ENCODE measurements around the gene BICRA. TPM values are rescaled to one million over a fixed set of nuclear protein-coding genes. Genes with fewer than 3 reads are reported as not detected.
"Not testable (repeated sequence)": the region's sequence is repeated elsewhere in the genome, so short reads cannot be mapped to it uniquely, and the experiment has no call there.

The BICRA gene
- total RNA-seq, 1 donor from 2014 or later = 18.3 TPM

- ATAC-seq (no peak), DNase-seq (no peak)
- intact Hi-C loops (cut with DNase I) = no loop called here
- Histone ChIP-seq H3K4me3 (no peak overlapping the region), H3K27ac (no peak overlapping the region), H3K36me3 (no peaks in the 10 kb centered on the region), H3K9me3 (peaks cover 6% of the 10 kb centered on the region), H3K4me1 (no peaks in the 10 kb centered on the region), H3K27me3 (ENCODE audit: low read depth) (no peaks in the 10 kb centered on the region)
- TF ChIP-seq CTCF (IDR thresholded peaks at IDR 0.05) = no peak
Observed at GRCh38 chr19:47587295-47587694, 21.6 kb upstream of the BICRA start.

GRCh38 chr19:47589824-47590223 is 19.1 kb upstream of the BICRA start:
- no peaks in the 10 kb centered on the region for H3K36me3 ChIP-seq
- H3K4me1 ChIP-seq = no peaks in the 10 kb centered on the region
- peaks cover 6% of the 10 kb centered on the region for H3K9me3 ChIP-seq
- DNase-seq (no peak), ATAC-seq (no peak)
- no peak for TF ChIP-seq CTCF (IDR thresholded peaks at IDR 0.05)
- H3K4me3 ChIP-seq = no peak overlapping the region
- intact Hi-C loops (cut with DNase I) = no loop called here
- no peak overlapping the region for H3K27ac ChIP-seq
- no peaks in the 10 kb centered on the region for H3K27me3 ChIP-seq (ENCODE audit: low read depth)

GRCh38 chr19:47593860-47594259 is 15.1 kb upstream of the BICRA start:
- no peak for ATAC-seq
- Histone ChIP-seq H3K4me1 (peaks cover 8% of the 10 kb centered on the region), H3K36me3 (no peaks in the 10 kb centered on the region), H3K27me3 (ENCODE audit: low read depth) (no peaks in the 10 kb centered on the region), H3K27ac (no peak overlapping the region), H3K9me3 (no peaks in the 10 kb centered on the region), H3K4me3 (no peak overlapping the region)
- no peak for TF ChIP-seq CTCF (IDR thresholded peaks at IDR 0.05)
- DNase-seq = no peak
- intact Hi-C loops (cut with DNase I) = no loop called here

GRCh38 chr19:47595944-47596343 is 13.0 kb upstream of the BICRA start:
- no peaks in the 10 kb centered on the region for H3K9me3 ChIP-seq
- TF ChIP-seq CTCF (IDR thresholded peaks at IDR 0.05) = no peak
- ATAC-seq (no peak), DNase-seq (no peak)
- no peak overlapping the region for H3K27ac ChIP-seq
- no peaks in the 10 kb centered on the region for H3K36me3 ChIP-seq
- no peaks in the 10 kb centered on the region for H3K27me3 ChIP-seq (ENCODE audit: low read depth)
- intact Hi-C loops (cut with DNase I) = no loop called here
- peaks cover 22% of the 10 kb centered on the region for H3K4me1 ChIP-seq
- no peak overlapping the region for H3K4me3 ChIP-seq

- Histone ChIP-seq H3K27ac (peak overlapping the region; percentile 87), H3K27me3 (ENCODE audit: low read depth) (no peaks in the 10 kb centered on the region), H3K36me3 (no peaks in the 10 kb centered on the region), H3K9me3 (no peaks in the 10 kb centered on the region), H3K4me3 (peak overlapping the region; percentile 63), H3K4me1 (peaks cover 26% of the 10 kb centered on the region)
- ATAC-seq = peak; percentile 17 to 57
- intact Hi-C loops (cut with DNase I) = no loop called here
- DNase-seq = no peak
- TF ChIP-seq CTCF (IDR thresholded peaks at IDR 0.05) = no peak
Observed at GRCh38 chr19:47598407-47599349, 10.3 kb upstream of the BICRA start.

- H3K27me3 ChIP-seq (ENCODE audit: low read depth); H3K9me3 ChIP-seq; H3K36me3 ChIP-seq; intact Hi-C loops (cut with DNase I); DNase-seq; ATAC-seq: not testable (repeated sequence)
- Histone ChIP-seq H3K27ac (peak overlapping the region; percentile 87), H3K4me1 (peaks cover 26% of the 10 kb centered on the region), H3K4me3 (peak overlapping the region; percentile 63)
Observed at GRCh38 chr19:47599671-47600245, 9.2 kb upstream of the BICRA start.

Data from lower lobe of right lung (tissue), 2 donors.